GM12878 (cell line): Measurements from ENCODE around the gene SCT.
A peak's percentile ranks its signal among the peaks of the same experiment; 100 is the strongest.

ENCODE experiments used
- E2F4 ChIP-seq: IDR thresholded peaks from 2 replicates; pipeline ENCODE4 v1.6.1; 2012; ENCODE audit warnings: low read depth, low read length, improper control_type of control experiment
- POLR2AphosphoS5 ChIP-seq: IDR thresholded peaks from 2 replicates; pipeline ENCODE4 v1.6.1; 2011; ENCODE audit warnings: mild to moderate bottlenecking, low read length, inconsistent platforms
- PRDM15 ChIP-seq: fragments of 450-650 bp; formaldehyde crosslinking; IDR thresholded peaks from 2 replicates; pipeline ENCODE4 v1.4.0; 2020; ENCODE audit warnings: mild to moderate bottlenecking, moderate library complexity
- SIN3A ChIP-seq: IDR thresholded peaks from 2 replicates; pipeline ENCODE4 v1.6.1; 2012; ENCODE audit warnings: low read depth, low read length, improper control_type of control experiment
- SRF ChIP-seq, 2 experiments: IDR thresholded peaks; 2 replicates each; pipeline ENCODE4 v1.6.1; 2011; ENCODE audit warnings: low read depth in 2 of 2, low read length in 2 of 2, mild to moderate bottlenecking in 1 of 2, moderate library complexity in 1 of 2
- YY1 ChIP-seq: IDR thresholded peaks from 2 replicates; pipeline ENCODE4 v1.6.1; 2011; ENCODE audit warnings: low read depth, mild to moderate bottlenecking, low read length
- ZNF384 ChIP-seq: IDR thresholded peaks from 2 replicates; pipeline ENCODE4 v1.6.1; 2012; ENCODE audit warnings: low read depth, mild to moderate bottlenecking, low read length, improper control_type of control experiment, borderline replicate concordance
- ZSCAN29 ChIP-seq: fragments of 450-650 bp; IDR thresholded peaks from 2 replicates; pipeline ENCODE4 v1.6.1; 2017; ENCODE audit warnings: mild to moderate bottlenecking, moderate library complexity

DNA sequence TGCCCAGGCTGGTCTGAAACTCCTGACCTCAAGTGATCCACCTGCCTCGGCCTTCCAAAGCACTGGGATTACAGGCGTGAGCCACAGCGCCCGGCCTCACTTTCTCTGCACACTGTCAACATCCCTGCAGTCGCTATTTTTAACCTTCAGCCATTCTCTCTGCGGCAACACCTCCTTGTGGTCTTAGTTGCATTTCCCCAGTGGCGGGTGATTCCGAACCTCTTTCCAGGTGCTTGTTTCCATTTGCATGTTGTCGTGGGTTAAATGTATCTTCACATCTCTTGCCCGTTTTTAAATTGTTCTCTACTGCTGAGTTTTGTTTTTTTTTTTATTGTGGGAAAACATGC, 2.2 kb upstream of the SCT start:
- TF ChIP-seq ZSCAN29 (no peak), POLR2AphosphoS5 (no peak), ZNF384 (no peak), E2F4 (no peak), SRF (IDR thresholded peaks at IDR 0.05; ENCODE audit: low read depth in 2 of 2, low read length in 2 of 2) (no peak), YY1 (peak; percentile 74), PRDM15 (CRISPR knock-in tag) (no peak), SIN3A (no peak)
